GM18517 (cell line): ENCODE results near the gene CPT1C.

ENCODE experiments used
- ATAC-seq: cut with Tn5 transposase; IDR thresholded peaks from one replicate; pipeline ENCODE4 v1.9.1; 2021; ENCODE audit warnings: mild to moderate bottlenecking, moderate library complexity; ENCODE audit not compliant: unreplicated experiment

CPT1C gene

DNA sequence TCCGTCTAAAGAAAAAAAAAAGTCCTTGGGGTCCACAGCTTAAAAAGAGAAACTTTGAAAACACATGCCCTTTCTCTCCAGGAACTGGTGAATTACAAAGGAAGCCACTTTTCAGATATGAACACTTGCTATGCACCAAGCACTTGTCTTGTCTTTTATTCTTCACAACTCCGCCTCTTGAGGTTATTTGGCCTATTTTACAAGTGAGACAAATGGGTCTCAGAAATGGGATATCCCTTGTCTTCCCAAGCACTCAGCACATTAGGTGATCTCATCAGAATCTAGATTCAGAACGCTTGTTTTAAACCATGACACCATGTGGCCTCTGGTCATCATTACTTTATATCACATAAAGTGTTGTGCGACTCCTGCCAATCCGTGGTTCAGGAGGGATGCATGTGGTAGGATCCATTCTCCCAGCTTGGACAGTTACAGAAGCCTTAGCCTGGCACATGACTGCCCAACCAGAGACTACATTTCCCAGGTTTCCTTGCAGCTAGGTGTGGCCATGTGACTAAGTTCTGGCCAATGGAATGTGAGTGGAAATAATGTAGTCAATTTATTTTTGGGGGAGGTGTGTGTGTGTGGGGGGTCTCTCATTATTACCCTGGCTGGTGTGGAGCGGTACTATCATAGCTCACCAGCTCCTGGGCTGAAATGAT lies 58.3 kb downstream of the CPT1C start:
- no peak for ATAC-seq

GRCh38 chr19:49749771-49750170 lies 58.9 kb downstream of the CPT1C start:
- ATAC-seq: no peak

DNA sequence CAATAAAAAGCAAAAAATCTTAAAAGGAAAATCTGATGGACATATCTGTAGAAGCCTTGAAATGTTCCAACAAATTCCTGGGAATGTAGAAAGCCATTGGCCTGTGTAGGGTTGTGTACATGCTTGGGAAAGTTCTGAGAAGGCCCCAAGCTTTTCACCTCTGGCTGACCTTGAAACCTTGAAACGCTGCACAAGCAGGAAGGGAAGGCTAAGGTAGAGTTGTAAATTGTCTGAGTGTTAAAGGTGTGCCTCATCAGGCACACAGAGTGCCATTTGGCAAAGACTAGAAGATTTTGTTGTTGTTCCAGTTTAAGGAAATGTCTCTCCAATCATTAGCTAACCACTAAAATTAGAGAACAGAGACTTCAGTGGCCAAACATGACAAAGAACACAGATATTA lies 61.8 kb downstream of the CPT1C start:
- no peak for ATAC-seq

- ATAC-seq: no peak
Measured at GRCh38 chr19:49755956-49756355, 65.0 kb downstream of the CPT1C start.

DNA sequence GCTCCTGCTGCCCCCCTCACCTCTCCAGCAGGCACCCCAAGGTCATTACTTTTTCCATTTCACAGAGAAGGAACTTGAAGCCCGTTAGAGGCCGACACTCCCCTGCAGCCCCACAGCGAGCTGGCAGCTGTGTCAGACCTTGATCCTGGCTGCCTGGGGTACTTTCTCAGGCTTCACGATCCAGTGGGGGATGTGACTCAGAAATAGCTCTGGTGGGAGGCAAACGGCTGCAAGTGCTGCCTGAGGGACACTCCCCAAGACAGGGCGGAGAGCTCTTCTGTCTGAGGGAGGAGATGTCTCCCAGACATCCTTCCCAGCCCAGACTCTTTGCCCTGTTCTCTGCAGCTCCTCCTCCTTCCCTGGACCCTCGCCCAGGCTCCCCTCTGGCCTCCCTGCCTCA lies 67.4 kb downstream of the CPT1C start:
- no peak for ATAC-seq

DNA sequence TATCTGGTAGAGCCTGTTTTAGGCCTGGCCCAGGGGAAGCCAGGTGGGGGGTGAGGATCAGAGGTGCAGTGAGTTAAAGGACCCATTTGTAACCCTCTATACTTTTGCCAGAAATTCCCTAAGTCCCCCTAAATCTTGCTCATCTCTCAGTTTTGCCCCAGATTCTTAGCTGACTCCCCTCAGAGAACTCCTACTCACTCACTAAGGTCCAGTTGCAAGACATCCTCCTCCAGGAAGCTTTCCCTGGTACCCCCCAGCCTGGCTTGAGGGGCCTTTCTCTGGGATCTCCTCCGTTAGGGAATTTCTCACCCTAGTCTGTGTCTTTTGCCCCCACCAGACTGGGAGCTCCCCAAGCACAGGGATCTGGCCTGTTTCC lies 70.3 kb downstream of the CPT1C start:
- no peak for ATAC-seq

GRCh38 chr19:49761625-49762311 lies 70.9 kb downstream of the CPT1C start:
- ATAC-seq: no peak

- no peak for ATAC-seq
Measured at GRCh38 chr19:49763230-49763629, 72.3 kb downstream of the CPT1C start, which contains the start of gene TSKS. TSKS (minus strand) TSS chr19:49763306; CDS start chr19:49763247, 59 bp downstream.
